Fibroblast of lung (primary cell): ENCODE data around the gene ZNF653. TPM values are rescaled to one million over a fixed set of nuclear protein-coding genes. Genes with fewer than 3 reads are reported as not detected.

Source experiments
- polyA plus RNA-seq, 2 donors: library from polyadenylated mRNA; depleted of rRNA in 1 of 2; stranded (reverse) in 1 of 2; unstranded in 1 of 2; fragments of >200 nt; gene quantifications; 2 replicates each; pipeline ENCODE4 v1.2.1, GENCODE V29; 2011 to 2012; ENCODE audit warnings: missing spikeins in 1 of 2
- total RNA-seq: library from RNA; depleted of rRNA; stranded (reverse); fragments of >200 nt; gene quantifications from 2 replicates; pipeline ENCODE4 v1.2.1, GENCODE V29; 2014

Gene ZNF653
- total and polyA plus RNA-seq, 2 donors (not counting 1 experiment from before 2014, with no cell fraction given) = 3.1 to 3.5 TPM

Other genes with a start within 250 kb of the ZNF653 start
- gene DOCK6, start 243.3 kb downstream of the ZNF653 start, total RNA-seq = 10.5 and 17.7 TPM in 2 replicates
- 6.9 and 10.0 TPM in 2 replicates for gene DOCK6, start 243.3 kb downstream of the ZNF653 start, polyA plus RNA-seq
- not detected in 2 replicates for gene TSPAN16, start 209.7 kb downstream of the ZNF653 start, total RNA-seq
- not detected in 2 replicates for gene TSPAN16, start 209.7 kb downstream of the ZNF653 start, polyA plus RNA-seq
- 15.4 and 20.0 TPM in 2 replicates for gene RAB3D, start 166.2 kb downstream of the ZNF653 start, total RNA-seq
- gene RAB3D, start 166.2 kb downstream of the ZNF653 start, polyA plus RNA-seq = 11.5 and 16.2 TPM in 2 replicates
- gene TMEM205, start 159.6 kb downstream of the ZNF653 start, total RNA-seq = 54.7 and 76.8 TPM in 2 replicates
- gene TMEM205, start 159.6 kb downstream of the ZNF653 start, polyA plus RNA-seq = 68.4 and 78.6 TPM in 2 replicates
- 10.1 and 11.3 TPM in 2 replicates for gene CCDC159, start 159.3 kb downstream of the ZNF653 start, total RNA-seq
- gene CCDC159, start 159.3 kb downstream of the ZNF653 start, polyA plus RNA-seq = 13.8 and 14.4 TPM in 2 replicates
- gene PLPPR2, start 150.4 kb downstream of the ZNF653 start, total RNA-seq = 7.4 and 13.0 TPM in 2 replicates
- 17.6 and 21.2 TPM in 2 replicates for gene PLPPR2, start 150.4 kb downstream of the ZNF653 start, polyA plus RNA-seq
- gene SWSAP1, start 131.2 kb downstream of the ZNF653 start, total RNA-seq = 0.50 and 0.51 TPM in 2 replicates
- 0.76 and 1.2 TPM in 2 replicates for gene SWSAP1, start 131.2 kb downstream of the ZNF653 start, polyA plus RNA-seq
- gene EPOR, start 121.5 kb downstream of the ZNF653 start, total RNA-seq = 6.4 and 9.2 TPM in 2 replicates
- 3.6 and 3.8 TPM in 2 replicates for gene EPOR, start 121.5 kb downstream of the ZNF653 start, polyA plus RNA-seq
- gene RGL3, start 86.5 kb downstream of the ZNF653 start, total RNA-seq = 1.8 and 4.0 TPM in 2 replicates
- gene RGL3, start 86.5 kb downstream of the ZNF653 start, polyA plus RNA-seq = 0.20 and 0.90 TPM in 2 replicates
- gene ODAD3, start 70.7 kb downstream of the ZNF653 start, total RNA-seq = 0.26 and 0.66 TPM in 2 replicates
- 0.32 and 0.67 TPM in 2 replicates for gene ODAD3, start 70.7 kb downstream of the ZNF653 start, polyA plus RNA-seq
- gene PRKCSH, start 70.2 kb downstream of the ZNF653 start, total RNA-seq = 120 and 134 TPM in 2 replicates
- gene PRKCSH, start 70.2 kb downstream of the ZNF653 start, polyA plus RNA-seq = 110 and 117 TPM in 2 replicates
- under 0.01 TPM in 1 of 2 replicates, not detected in the other for gene ELAVL3, start 24.8 kb downstream of the ZNF653 start, total RNA-seq
- not detected in 2 replicates for gene ELAVL3, start 24.8 kb downstream of the ZNF653 start, polyA plus RNA-seq
- 33.5 and 49.1 TPM in 2 replicates for gene ECSIT, start 23.3 kb upstream of the ZNF653 start, total RNA-seq
- 19.3 and 22.6 TPM in 2 replicates for gene ECSIT, start 23.3 kb upstream of the ZNF653 start, polyA plus RNA-seq
- 17.2 and 20.3 TPM in 2 replicates for gene CNN1, start 33.0 kb upstream of the ZNF653 start, total RNA-seq
- 24.0 and 83.9 TPM in 2 replicates for gene CNN1, start 33.0 kb upstream of the ZNF653 start, polyA plus RNA-seq
- gene ELOF1, start 53.4 kb upstream of the ZNF653 start, total RNA-seq = 28.2 and 29.6 TPM in 2 replicates
- gene ELOF1, start 53.4 kb upstream of the ZNF653 start, polyA plus RNA-seq = 52.2 and 57.8 TPM in 2 replicates
- gene ACP5, start 71.8 kb upstream of the ZNF653 start, total RNA-seq = 1.2 and 2.6 TPM in 2 replicates
- gene ACP5, start 71.8 kb upstream of the ZNF653 start, polyA plus RNA-seq = 0.19 and 2.2 TPM in 2 replicates
- 19.5 and 26.3 TPM in 2 replicates for gene ZNF627, start 91.6 kb upstream of the ZNF653 start, total RNA-seq
- gene ZNF627, start 91.6 kb upstream of the ZNF653 start, polyA plus RNA-seq = 7.9 and 10.8 TPM in 2 replicates
- 4.9 and 5.3 TPM in 2 replicates for gene ZNF823, start 233.1 kb upstream of the ZNF653 start, total RNA-seq
- 3.3 and 3.4 TPM in 2 replicates for gene ZNF823, start 233.1 kb upstream of the ZNF653 start, polyA plus RNA-seq